Left ventricle myocardium inferior (tissue), 1 donor: ENCODE data around the gene ASNSD1. TPM values are rescaled to one million over a fixed set of nuclear protein-coding genes. Genes with fewer than 3 reads are reported as not detected.
A peak's percentile ranks its signal among the peaks of the same experiment; 100 is the strongest.
"Not testable (repeated sequence)": the region's sequence is repeated elsewhere in the genome, so short reads cannot be mapped to it uniquely, and the experiment has no call there.

Experiments
- DNase-seq: peaks from one replicate; pipeline ENCODE4 v3.0.0-alpha.2; 2020
- H3K27ac ChIP-seq: fragments of 200-600 bp; replicated peaks from 2 replicates; pipeline ENCODE4 v1.8.0; 2021
- H3K27me3 ChIP-seq: fragments of 200-600 bp; 2 replicates; pipeline ENCODE4 v1.8.0; 2021; ENCODE audit warnings: low read depth
- H3K36me3 ChIP-seq: fragments of 200-600 bp; 2 replicates; pipeline ENCODE4 v1.8.0; 2021
- H3K4me1 ChIP-seq: fragments of 200-600 bp; 2 replicates; pipeline ENCODE4 v1.8.0; 2021
- H3K4me3 ChIP-seq: fragments of 200-600 bp; 2 replicates; pipeline ENCODE4 v1.8.0; 2021; ENCODE audit warnings: mild to moderate bottlenecking, moderate library complexity
- H3K9me3 ChIP-seq: fragments of 200-600 bp; replicated peaks from 2 replicates; pipeline ENCODE4 v1.8.0; 2021
- intact Hi-C: fragments of 100-400 bp; cut with micrococcal nuclease; formaldehyde crosslinking; loops from one replicate; pipeline ENCODE4 v1.11.0; 2022
- total RNA-seq: library from RNA; stranded (reverse); fragmentation: NEBNext Ultra II Directional; extraction: Animal tissue kit (Norgen Biotek cat#: 25700); gene quantifications from one replicate; pipeline ENCODE4 v1.2.1, GENCODE V29; 2021
- TF ChIP-seq, protein P1 (sequence below): fragments of 200-600 bp; IDR thresholded peaks from 2 replicates; pipeline ENCODE4 v1.8.0; 2021; ENCODE audit warnings: antibody characterized with exemption, mild to moderate bottlenecking, borderline replicate concordance
- donor health status: DM: no; HTN: yes; CAD: no; lungs with severe emphysema.

Gene ASNSD1
- total RNA-seq, 1 donor from 2014 or later = 31.6 TPM

DNA sequence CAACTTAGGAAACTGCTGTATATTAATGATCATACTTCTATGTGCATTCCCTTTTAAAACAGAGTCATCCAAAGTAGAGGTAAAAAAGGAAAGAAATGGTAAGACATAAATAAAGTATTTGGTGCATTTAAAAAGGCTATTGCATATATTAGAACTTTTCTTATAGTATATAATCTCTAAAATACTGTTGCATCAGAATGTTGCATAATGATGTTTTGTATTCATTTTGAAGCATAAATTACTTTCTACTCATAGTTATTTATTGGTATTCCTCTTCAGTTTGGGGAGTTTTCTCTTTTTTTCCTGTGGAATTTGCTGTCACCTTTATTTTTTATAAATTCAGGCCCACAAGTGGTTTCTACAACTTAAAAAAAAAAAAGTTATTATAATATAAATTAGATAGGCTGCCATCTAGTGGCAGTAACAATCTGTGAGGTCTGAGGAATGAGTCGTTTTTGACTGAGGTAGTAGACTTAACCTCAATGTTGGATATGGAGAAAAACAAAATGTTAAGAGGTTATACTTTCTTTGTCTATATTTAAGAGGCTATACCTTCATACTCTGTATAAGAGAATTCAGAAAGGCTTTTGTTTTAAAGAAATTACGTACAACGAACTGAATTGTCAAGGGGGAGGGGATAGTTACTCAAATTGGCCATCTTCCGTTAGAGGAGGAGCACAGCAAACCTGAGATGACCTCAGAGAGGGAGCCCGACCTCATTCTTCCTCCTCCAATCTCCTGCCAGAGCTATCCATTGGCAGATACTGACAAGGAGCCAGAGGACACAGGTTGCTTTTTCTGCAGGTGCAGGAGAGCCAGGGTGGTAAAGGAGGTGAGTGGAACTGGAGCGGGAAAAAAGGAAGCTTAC lies 37.0 kb downstream of the ASNSD1 start:
- Histone ChIP-seq H3K4me3 (no peak overlapping the region), H3K27ac (no peak overlapping the region)

GRCh38 chr2:189700681-189701080 lies 39.4 kb downstream of the ASNSD1 start:
- Histone ChIP-seq H3K27me3 (no peaks in the 10 kb centered on the region), H3K27ac (no peak overlapping the region), H3K4me3 (no peak overlapping the region), H3K4me1 (no peaks in the 10 kb centered on the region), H3K9me3 (no peaks in the 10 kb centered on the region), H3K36me3 (peaks cover 8% of the 10 kb centered on the region)
- TF ChIP-seq, protein P1, sequence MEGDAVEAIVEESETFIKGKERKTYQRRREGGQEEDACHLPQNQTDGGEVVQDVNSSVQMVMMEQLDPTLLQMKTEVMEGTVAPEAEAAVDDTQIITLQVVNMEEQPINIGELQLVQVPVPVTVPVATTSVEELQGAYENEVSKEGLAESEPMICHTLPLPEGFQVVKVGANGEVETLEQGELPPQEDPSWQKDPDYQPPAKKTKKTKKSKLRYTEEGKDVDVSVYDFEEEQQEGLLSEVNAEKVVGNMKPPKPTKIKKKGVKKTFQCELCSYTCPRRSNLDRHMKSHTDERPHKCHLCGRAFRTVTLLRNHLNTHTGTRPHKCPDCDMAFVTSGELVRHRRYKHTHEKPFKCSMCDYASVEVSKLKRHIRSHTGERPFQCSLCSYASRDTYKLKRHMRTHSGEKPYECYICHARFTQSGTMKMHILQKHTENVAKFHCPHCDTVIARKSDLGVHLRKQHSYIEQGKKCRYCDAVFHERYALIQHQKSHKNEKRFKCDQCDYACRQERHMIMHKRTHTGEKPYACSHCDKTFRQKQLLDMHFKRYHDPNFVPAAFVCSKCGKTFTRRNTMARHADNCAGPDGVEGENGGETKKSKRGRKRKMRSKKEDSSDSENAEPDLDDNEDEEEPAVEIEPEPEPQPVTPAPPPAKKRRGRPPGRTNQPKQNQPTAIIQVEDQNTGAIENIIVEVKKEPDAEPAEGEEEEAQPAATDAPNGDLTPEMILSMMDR = no peak
- intact Hi-C loops = no loop called here
- DNase-seq = no peak

More for the DNA sequence above, 37.0 kb downstream of the ASNSD1 start:
- H3K36me3 ChIP-seq = no peaks in the 10 kb centered on the region
- H3K9me3 ChIP-seq = no peaks in the 10 kb centered on the region
- DNase-seq = no peak
- no peaks in the 10 kb centered on the region for H3K4me1 ChIP-seq
- no peaks in the 10 kb centered on the region for H3K27me3 ChIP-seq
- intact Hi-C loops = loop anchor here (2.0 kb wide), 1 partner anchor 37 kb away; the partner anchor contains the start of gene ASNSD1
- TF ChIP-seq, protein P1 = peak; percentile 79

- Histone ChIP-seq H3K4me1 (no peaks in the 10 kb centered on the region), H3K27ac (no peak overlapping the region), H3K9me3 (no peaks in the 10 kb centered on the region), H3K4me3 (no peak overlapping the region), H3K36me3 (peaks cover 16% of the 10 kb centered on the region), H3K27me3 (no peaks in the 10 kb centered on the region)
- intact Hi-C loops = no loop called here
- no peak for DNase-seq
- TF ChIP-seq, protein P1 = no peak
Measured at GRCh38 chr2:189702071-189702470, 40.8 kb downstream of the ASNSD1 start.

DNA sequence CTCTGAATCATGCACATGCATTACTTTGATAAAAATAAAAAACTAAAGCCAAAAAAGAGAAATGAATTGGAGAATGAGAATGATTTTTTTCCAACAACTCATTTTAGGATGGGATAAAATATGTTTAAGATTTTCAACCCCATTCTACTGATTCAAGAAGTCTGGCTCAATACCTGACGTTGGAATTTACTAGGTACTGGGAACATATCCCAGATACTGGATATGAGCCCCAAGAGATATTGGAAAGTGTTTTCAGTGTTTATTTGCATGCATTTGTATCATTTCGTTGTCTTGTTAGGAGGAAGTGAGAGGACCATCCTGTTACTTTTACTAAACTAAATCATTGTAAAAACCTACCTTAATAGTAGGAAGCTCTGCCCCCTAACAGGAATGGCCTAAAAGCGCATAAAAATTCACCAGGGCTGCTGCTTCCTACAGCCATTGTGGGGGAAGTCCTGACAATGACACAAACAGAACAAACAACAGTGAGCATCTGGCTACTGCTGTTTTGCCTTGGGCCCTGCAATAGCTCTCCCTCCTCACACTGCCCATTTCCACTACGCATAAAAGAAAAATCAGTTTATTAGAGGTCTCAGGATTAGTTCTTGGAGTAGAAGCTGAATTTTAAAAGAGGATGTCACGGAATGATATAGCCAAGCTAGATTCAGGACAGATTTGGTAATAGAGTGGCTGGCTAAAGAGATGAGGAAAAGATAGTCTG lies 48.4 kb downstream of the ASNSD1 start:
- no peak for DNase-seq
- Histone ChIP-seq H3K4me3 (no peak overlapping the region), H3K27me3 (no peaks in the 10 kb centered on the region), H3K9me3 (no peaks in the 10 kb centered on the region), H3K4me1 (no peaks in the 10 kb centered on the region), H3K27ac (no peak overlapping the region), H3K36me3 (peaks cover 36% of the 10 kb centered on the region)
- TF ChIP-seq, protein P1 = no peak
- intact Hi-C loops = no loop called here

DNA sequence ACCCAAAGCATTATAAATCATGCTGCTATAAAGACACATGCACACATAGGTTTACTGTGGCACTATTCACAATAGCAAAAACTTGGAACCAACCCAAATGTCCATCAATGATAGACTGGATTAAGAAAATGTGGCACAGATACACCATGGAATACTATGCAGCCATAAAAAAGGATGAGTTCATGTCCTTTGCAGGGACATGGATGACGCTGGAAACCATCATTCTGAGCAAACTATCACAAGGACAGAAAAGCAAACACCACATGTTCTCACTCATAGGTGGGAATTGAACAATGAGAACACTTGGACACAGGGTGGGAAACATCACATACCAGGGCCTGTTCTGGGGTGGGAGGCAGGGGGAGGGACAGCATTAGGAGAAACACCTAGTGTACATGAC lies 56.3 kb downstream of the ASNSD1 start:
- H3K36me3 ChIP-seq = peaks cover 16% of the 10 kb centered on the region
- H3K4me1 ChIP-seq, H3K4me3 ChIP-seq, H3K27me3 ChIP-seq, H3K27ac ChIP-seq, intact Hi-C loops, DNase-seq: not testable (repeated sequence)
- peaks cover 10% of the 10 kb centered on the region for H3K9me3 ChIP-seq

DNA sequence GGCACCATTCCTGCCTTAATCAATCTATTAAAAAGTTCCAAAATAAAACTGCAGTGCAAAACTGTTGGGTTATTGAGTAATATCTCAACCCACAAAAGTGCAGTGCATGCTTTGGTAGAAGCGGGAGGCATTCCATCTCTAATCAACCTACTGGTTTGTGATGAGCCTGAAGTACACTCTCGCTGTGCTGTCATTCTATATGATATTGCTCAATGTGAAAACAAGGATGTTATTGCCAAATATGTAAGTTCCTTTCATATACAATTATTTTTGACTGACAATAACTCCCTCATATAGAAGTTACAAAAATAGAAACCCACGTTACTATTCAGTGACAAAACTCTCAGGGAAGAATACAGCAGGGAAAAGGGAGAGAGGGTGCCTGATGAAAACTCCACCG lies 58.3 kb downstream of the ASNSD1 start:
- peaks cover 10% of the 10 kb centered on the region for H3K9me3 ChIP-seq
- intact Hi-C loops = no loop called here
- H3K4me3 ChIP-seq = no peak overlapping the region
- H3K4me1 ChIP-seq = no peaks in the 10 kb centered on the region
- no peaks in the 10 kb centered on the region for H3K27me3 ChIP-seq
- no peak for DNase-seq
- TF ChIP-seq, protein P1 = no peak
- H3K36me3 ChIP-seq = peaks cover 16% of the 10 kb centered on the region
- no peak overlapping the region for H3K27ac ChIP-seq
